GM12878 (cell line): ENCODE measurements around the gene PRUNE1. TPM values are rescaled to one million over a fixed set of nuclear protein-coding genes. Genes with fewer than 3 reads are reported as not detected.

Source experiments
- ATAC-seq: fragments of 200-7000 bp; cut with Tn5 transposase; 3 replicates; pipeline ENCODE4 v1.9.1; 2020; ENCODE audit warnings: mild to moderate bottlenecking, moderate library complexity
- BruUV-seq: library from RNA; stranded (reverse); fragments of 400-500 nt; replicated peaks from 2 replicates; lab custom pipeline; 2021; lab: Mats Ljungman, UMichigan
- CTCF ChIA-PET: fragments of 300-600 bp; sonication (Branson Sonifier 250); formaldehyde crosslinking; extraction: SDS; loops from one replicate; lab custom pipeline; 2021; ENCODE audit warnings: inconsistent platforms; lab: Yijun Ruan, JAX
- POLR2A ChIA-PET: fragments of 350-600 bp; formaldehyde crosslinking; extraction: SDS; loops from one replicate; lab custom pipeline; 2021; ENCODE audit warnings: inconsistent platforms; lab: Charles Lee
- RAD21 ChIA-PET: fragments of 300-600 bp; sonication (Branson Sonifier 250); formaldehyde crosslinking; loops from one replicate; lab custom pipeline; 2023; ENCODE audit warnings: antibody characterized with exemption; ENCODE audit not compliant: unreplicated experiment; lab: Charles Lee
- SMC1A ChIA-PET: fragments of 300-600 bp; sonication (Branson Sonifier 250); formaldehyde crosslinking; loops from one replicate; lab custom pipeline; 2023; ENCODE audit not compliant: unreplicated experiment, uncharacterized antibody; lab: Charles Lee
- DNase-seq: peaks from one replicate; pipeline ENCODE4 v3.0.0-alpha.2; 2011; ENCODE audit warnings: low read depth, low spot score
- FAIRE-seq: peaks from 3 replicates; lab custom pipeline; 2011; peaks lifted over from hg19 to GRCh38; lab: Jason Lieb, UNC
- H2AFZ ChIP-seq: 2 replicates; pipeline ENCODE4 v1.6.0; 2011; ENCODE audit warnings: low read depth, low read length, control low read depth; ENCODE audit not compliant: control insufficient read depth
- H3K27ac ChIP-seq: 2 replicates; pipeline ENCODE4 v1.5.1; 2011; ENCODE audit warnings: control low read depth; ENCODE audit not compliant: control insufficient read depth, insufficient read depth
- H3K27me3 ChIP-seq, 2 experiments: replicated peaks in 1 of 2; 2 replicates each; pipeline versions ENCODE4 v1.6.0 to v1.6.1; 2011; ENCODE audit warnings: low read length in 1 of 2; ENCODE audit not compliant: control insufficient read depth in 2 of 2, insufficient read depth in 2 of 2
- H3K36me3 ChIP-seq, 2 experiments: 2 replicates each; pipeline ENCODE4 v1.5.1; 2011; ENCODE audit warnings: low read length in 1 of 2; ENCODE audit not compliant: control insufficient read depth in 2 of 2, insufficient read depth in 2 of 2
- H3K4me1 ChIP-seq: 2 replicates; pipeline ENCODE4 v1.6.1; 2011; ENCODE audit warnings: mild to moderate bottlenecking, low read length, moderate library complexity, mixed read lengths; ENCODE audit not compliant: control insufficient read depth, insufficient read depth
- H3K4me2 ChIP-seq: 2 replicates; pipeline ENCODE4 v1.6.0; 2011; ENCODE audit warnings: control low read depth; ENCODE audit not compliant: control insufficient read depth, insufficient read depth
- H3K4me3 ChIP-seq: fragments of 200-600 bp; sonication (generic); 2 replicates; pipeline ENCODE4 v1.5.1; 2016
- H3K79me2 ChIP-seq: 2 replicates; pipeline ENCODE4 v1.6.0; 2011; ENCODE audit warnings: low read length; ENCODE audit not compliant: control insufficient read depth, insufficient read depth
- H3K9ac ChIP-seq: 2 replicates; pipeline ENCODE4 v1.8.0; 2011; ENCODE audit warnings: low read length, control low read depth, mixed read lengths; ENCODE audit not compliant: control insufficient read depth, insufficient read depth
- H3K9me3 ChIP-seq: replicated peaks from 3 replicates; pipeline ENCODE4 v1.5.1; 2011; ENCODE audit warnings: mild to moderate bottlenecking, low read length; ENCODE audit not compliant: control insufficient read depth, insufficient read depth
- H4K20me1 ChIP-seq: 2 replicates; pipeline ENCODE4 v1.6.0; 2011; ENCODE audit not compliant: control insufficient read depth, insufficient read depth
- FOXM1 ChIP-seq: IDR thresholded peaks from 2 replicates; pipeline ENCODE4 v1.6.1; 2012; ENCODE audit warnings: low read depth, mild to moderate bottlenecking, inconsistent platforms, low read length, moderate library complexity
- RUNX3 ChIP-seq: IDR thresholded peaks from 2 replicates; pipeline ENCODE4 v1.6.1; 2012; ENCODE audit warnings: low read length, inconsistent platforms
- ZNF687 ChIP-seq: fragments of 450-650 bp; IDR thresholded peaks from 2 replicates; pipeline ENCODE4 v1.6.1; 2017; ENCODE audit warnings: mild to moderate bottlenecking, moderate library complexity
- WGBS: methylation state at CpG from one replicate; pipeline ENCODE4 v1.1.6; 2016; ENCODE audit warnings: low lambda C conversion rate; ENCODE audit not compliant: insufficient replicate concordance, insufficient coverage; ENCODE audit errors: missing lambda C conversion rate; 5-methylcytosine and 5-hydroxymethylcytosine counted together
- in situ Hi-C: fragments of 300-500 bp; cut with MboI; formaldehyde crosslinking; loops from 9 replicates; pipeline ENCODE4 v1.14.3; 2018; ENCODE audit warnings: mixed read lengths
- intact Hi-C: fragments of 100-400 bp; cut with micrococcal nuclease; formaldehyde crosslinking; loops from one replicate; pipeline ENCODE4 v1.14.2; 2022; ENCODE audit not compliant: unreplicated experiment
- polyA plus RNA-seq, 11 experiments: library from polyadenylated mRNA; depleted of rRNA in 4 of 11; unstranded in 6 of 11; stranded (reverse) in 5 of 11; fragments of >200 nt; fragmentation: Nextera tagmentation in 4 of 11; fragmentation: Illumina TruSeq in 1 of 11; extraction: Ambion mirVana in 4 of 11; extraction: Trizol in 1 of 11; gene quantifications; 1 replicate in 1 of 11; 2 replicates in 10 of 11; pipeline versions ENCODE4 v1.2.1 to v1.2.3, GENCODE V29; 2011 to 2016; ENCODE audit warnings: inconsistent platforms in 2 of 11, missing spikeins in 2 of 11, low read depth in 1 of 11
- total RNA-seq, 4 experiments: library from RNA; depleted of rRNA in 3 of 4; stranded (reverse); fragments of >200 nt in 3 of 4; fragmentation: Illumina TruSeq in 1 of 4; extraction: Trizol in 1 of 4; gene quantifications; 2 replicates each; pipeline versions ENCODE4 v1.2.1 to v1.2.3, GENCODE V29; 2013 to 2021

Gene PRUNE1
- total and polyA plus RNA-seq, 10 of the 15 experiments (the other 5 are each of a cell fraction or from before 2014, with no cell fraction given): 4.7 to 24.5 (median 12.4) TPM

- Histone ChIP-seq H3K9me3 (no peaks in the 10 kb centered on the region), H3K27me3 (no peaks in the 10 kb centered on the region; a peak in 2 of 4 replicates), H3K79me2 (peaks cover 39% of the 10 kb centered on the region), H4K20me1 (no peaks in the 10 kb centered on the region), H3K9ac (peak overlapping the region; percentile 85), H3K4me3 (peak overlapping the region; percentile 87), H3K36me3 (peaks cover 0 to under 1% of the 10 kb centered on the region in 2 experiments; a peak in 2 of 4 replicates), H3K27ac (peak overlapping the region; percentile 75), H3K4me2 (peak overlapping the region; percentile 77), H3K4me1 (peaks cover 7% of the 10 kb centered on the region; the same call in 1 of the 2 replicates), H2AFZ (peak overlapping the region; percentile 75; the same call in 1 of the 2 replicates)
- ChIA-PET CTCF (interaction anchor here (0.5 to 15.8 kb wide), 3 partner anchors 26 to 483 kb away, joined by 3 to 252 read pairs (median 3); partner anchors contain the start of gene MINDY1), SMC1A (interaction anchor here (0.6 to 1.4 kb wide), 4 partner anchors 8 to 186 kb away, joined by 3 to 7 read pairs (median 3); no protein-coding TSS in a partner anchor), POLR2A (interaction anchor here (1.0 kb wide), 1 partner anchor 33 kb away, joined by 3 read pairs; the partner anchor contains the start of gene MINDY1), RAD21 (interaction anchor here (1.7 kb wide), 1 partner anchor 33 kb away, joined by 7 read pairs; the partner anchor contains the start of gene MINDY1)
- 33% methylated on average over 15 of the region's 15 CpGs for WGBS
- intact Hi-C loops (loop anchor here (10.0 kb wide), 2 partner anchors 209 to 349 kb away; partner anchors contain the start of genes CTSS and ENSA), in situ Hi-C loops (no loop called here)
- DNase-seq (no peak), ATAC-seq (peak; percentile 33), FAIRE-seq (no peak)
- TF ChIP-seq FOXM1 (no peak), ZNF687 (no peak), RUNX3 (peak; percentile 23; the same call in 1 of the 2 replicates)
- no TSS peak for BruUV-seq
These were observed 34.9 kb upstream of the PRUNE1 start for GRCh38 chr1:150973258-150973835.
